Naive thymus-derived CD8-positive, alpha-beta T cell (primary cell): ENCODE data around the gene ADAM33. TPM values are rescaled to one million over a fixed set of nuclear protein-coding genes. Genes with fewer than 3 reads are reported as not detected.
A peak's percentile ranks its signal among the peaks of the same experiment; 100 is the strongest.

Experiments
- ATAC-seq, 2 donors: fragments of 150-1000 bp; cut with Tn5 transposase in 1 of 2; sonication (Bioruptor Pico), chemical (Tn5 transposase) in 1 of 2; 1 replicate in 1 of 2; 2 replicates in 1 of 2; pipeline ENCODE4 v1.10.0; 2021; ENCODE audit warnings: mild to moderate bottlenecking in 2 of 2, moderate library complexity in 2 of 2
- POLR2A ChIA-PET: fragments of 350-600 bp; sonication (Branson Sonifier 250); formaldehyde crosslinking; loops from one replicate; lab custom pipeline; 2021; ENCODE audit warnings: antibody characterized with exemption; lab: Charles Lee
- DNase-seq, 10 donors: peaks; one replicate each; pipeline versions ENCODE4 v3.0.0 to v3.0.0-alpha.2; 2020 to 2022
- H3K27ac Mint-ChIP-seq, 10 donors: one replicate each; pipeline ENCODE4 v1.8.0; 2020 to 2022; ENCODE audit warnings: mild to moderate bottlenecking in 10 of 10, mixed read lengths in 10 of 10, moderate library complexity in 4 of 10, inconsistent platforms in 1 of 10
- H3K27me3 Mint-ChIP-seq, 5 donors: one replicate each; pipeline ENCODE4 v1.8.0; 2021 to 2022; ENCODE audit warnings: mixed read lengths in 5 of 5
- H3K36me3 Mint-ChIP-seq, 3 donors: one replicate each; pipeline ENCODE4 v1.8.0; 2020 to 2022; ENCODE audit warnings: mixed read lengths in 3 of 3, mild to moderate bottlenecking in 2 of 3, inconsistent platforms in 1 of 3
- H3K4me1 Mint-ChIP-seq, 4 donors: one replicate each; pipeline ENCODE4 v1.8.0; 2021 to 2022; ENCODE audit warnings: mixed read lengths in 4 of 4
- H3K4me3 Mint-ChIP-seq, 10 donors: one replicate each; pipeline ENCODE4 v1.8.0; 2020 to 2022; ENCODE audit warnings: mild to moderate bottlenecking in 10 of 10, mixed read lengths in 10 of 10, moderate library complexity in 6 of 10, inconsistent platforms in 1 of 10
- H3K9me3 Mint-ChIP-seq, 9 donors: one replicate each; pipeline ENCODE4 v1.8.0; 2020 to 2022; ENCODE audit warnings: mixed read lengths in 9 of 9, mild to moderate bottlenecking in 3 of 9, inconsistent platforms in 1 of 9, moderate library complexity in 1 of 9
- polyA plus RNA-seq, 3 donors: library from polyadenylated mRNA; unstranded; fragments of 300-500 nt; fragmentation: Illumina TruSeq; gene quantifications; one replicate each; pipeline ENCODE4 v1.2.3, GENCODE V29; 2021
- total RNA-seq, 8 experiments: library from RNA in 2 of 8; stranded (reverse) in 2 of 8; gene quantifications; one replicate each; pipeline ENCODE4 v1.2.3 and lab custom pipeline; 2021 to 2026

Gene ADAM33
- total and polyA plus RNA-seq, 5 experiments from 2014 or later = not detected

DNA sequence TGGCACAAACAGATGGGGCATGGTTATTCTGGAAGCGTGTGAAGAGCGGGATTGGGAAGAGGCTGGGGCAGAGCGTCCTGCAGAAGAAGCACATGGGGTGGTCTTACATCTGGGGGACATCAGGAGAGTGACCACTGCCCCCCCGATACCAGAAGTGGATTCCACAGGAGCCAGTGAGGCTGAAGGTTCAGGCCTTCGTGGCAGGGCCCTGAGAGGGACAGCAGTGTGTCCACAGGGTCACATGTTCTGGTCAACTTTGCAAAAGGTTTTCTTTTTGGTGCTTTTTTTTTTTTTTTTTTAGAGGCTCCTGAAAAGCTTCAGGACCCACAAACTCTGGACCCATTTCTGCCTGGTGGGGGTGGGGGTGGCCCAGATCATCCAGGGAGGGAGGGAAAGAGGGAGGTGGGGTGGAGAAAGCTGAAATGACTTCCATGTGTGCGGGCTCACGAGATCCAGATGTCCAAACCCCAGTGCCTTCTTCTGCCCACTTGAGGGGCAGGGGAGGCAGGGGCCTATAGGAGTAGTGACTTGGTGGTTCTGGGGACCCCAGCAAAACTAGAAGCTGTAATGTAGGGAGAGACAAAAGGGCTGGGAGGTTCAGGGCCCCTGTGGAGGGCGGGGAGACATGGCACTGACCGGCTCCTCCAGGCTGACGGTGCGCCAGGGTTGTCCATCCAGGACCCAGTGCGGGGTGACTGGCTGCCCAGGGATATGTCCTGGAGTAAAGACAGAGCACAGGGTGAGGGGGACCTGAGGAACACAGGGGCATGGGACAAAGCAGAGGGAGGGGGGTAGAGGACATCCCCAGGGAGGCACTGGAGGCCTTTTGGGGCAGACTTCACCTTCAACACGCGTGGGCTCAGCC lies 2.7 kb downstream of the ADAM33 start:
- DNase-seq (no peak), ATAC-seq (no peak)
- POLR2A ChIA-PET = no interaction called here
- Mint-ChIP-seq H3K27me3 (peaks cover 33 to 70% (median 49%) of the 10 kb centered on the region in 5 donors), H3K36me3 (no peaks in the 10 kb centered on the region), H3K4me1 (peaks cover 3 to 11% (median 8%) of the 10 kb centered on the region in 4 donors), H3K9me3 (no peaks in the 10 kb centered on the region), H3K27ac (peak overlapping the region in 1 of 10 donors; percentile 59), H3K4me3 (no peak overlapping the region)

DNA sequence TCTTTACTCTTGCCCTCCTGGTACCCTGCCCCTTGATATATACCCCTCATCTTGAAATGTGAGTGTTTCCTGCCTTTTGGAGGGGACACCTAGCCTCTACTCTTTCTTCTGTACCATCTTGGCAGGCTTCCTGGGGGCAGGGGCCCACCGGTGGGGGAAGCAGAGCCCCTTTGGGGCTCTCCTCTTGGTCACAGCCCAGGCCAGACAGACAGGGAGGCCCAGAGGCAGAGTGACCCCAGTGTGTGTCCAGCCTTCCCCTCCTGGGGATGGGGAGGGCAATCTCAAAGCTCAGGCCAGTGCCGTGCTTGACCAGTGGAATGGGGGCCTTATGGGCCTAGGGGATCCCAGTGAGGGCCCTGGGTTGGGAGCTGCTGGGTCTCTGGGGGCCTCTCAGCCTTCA lies 3.6 kb downstream of the ADAM33 start:
- no peaks in the 10 kb centered on the region for H3K36me3 Mint-ChIP-seq
- H3K27ac Mint-ChIP-seq = peak overlapping the region in 2 of 10 donors; percentile 16 to 25
- ATAC-seq = no peak
- H3K4me3 Mint-ChIP-seq = no peak overlapping the region
- H3K27me3 Mint-ChIP-seq = peaks cover 29 to 73% (median 48%) of the 10 kb centered on the region in 5 donors
- POLR2A ChIA-PET = no interaction called here
- no peak for DNase-seq
- H3K4me1 Mint-ChIP-seq = peaks cover 3 to 11% (median 8%) of the 10 kb centered on the region in 4 donors
- no peaks in the 10 kb centered on the region for H3K9me3 Mint-ChIP-seq

DNA sequence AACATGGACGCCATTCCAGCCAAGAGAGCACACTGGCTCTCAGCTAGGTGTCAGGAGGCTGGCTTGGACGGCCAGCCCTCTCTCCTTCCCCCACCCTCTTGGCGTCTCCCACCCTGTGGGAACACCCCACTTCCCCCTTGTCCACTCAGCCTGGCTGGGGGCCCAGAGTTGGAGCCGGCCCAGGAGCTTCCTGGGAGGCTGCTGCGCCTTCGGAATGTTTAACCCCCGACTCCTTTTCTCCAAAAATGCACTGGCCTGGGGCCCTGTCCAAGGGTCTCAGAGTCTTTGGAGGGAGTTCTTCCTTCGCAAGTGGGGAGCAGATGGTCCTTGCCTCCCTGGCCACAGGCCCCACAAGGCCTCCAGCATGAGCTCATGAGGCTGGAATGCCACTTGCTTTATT lies 4.1 kb downstream of the ADAM33 start:
- ATAC-seq (no peak), DNase-seq (no peak)
- Mint-ChIP-seq H3K9me3 (no peaks in the 10 kb centered on the region), H3K27ac (no peak overlapping the region), H3K36me3 (no peaks in the 10 kb centered on the region), H3K4me3 (no peak overlapping the region), H3K27me3 (peaks cover 31 to 76% (median 49%) of the 10 kb centered on the region in 5 donors), H3K4me1 (peaks cover 3 to 13% (median 8%) of the 10 kb centered on the region in 4 donors)
- POLR2A ChIA-PET = no interaction called here

DNA sequence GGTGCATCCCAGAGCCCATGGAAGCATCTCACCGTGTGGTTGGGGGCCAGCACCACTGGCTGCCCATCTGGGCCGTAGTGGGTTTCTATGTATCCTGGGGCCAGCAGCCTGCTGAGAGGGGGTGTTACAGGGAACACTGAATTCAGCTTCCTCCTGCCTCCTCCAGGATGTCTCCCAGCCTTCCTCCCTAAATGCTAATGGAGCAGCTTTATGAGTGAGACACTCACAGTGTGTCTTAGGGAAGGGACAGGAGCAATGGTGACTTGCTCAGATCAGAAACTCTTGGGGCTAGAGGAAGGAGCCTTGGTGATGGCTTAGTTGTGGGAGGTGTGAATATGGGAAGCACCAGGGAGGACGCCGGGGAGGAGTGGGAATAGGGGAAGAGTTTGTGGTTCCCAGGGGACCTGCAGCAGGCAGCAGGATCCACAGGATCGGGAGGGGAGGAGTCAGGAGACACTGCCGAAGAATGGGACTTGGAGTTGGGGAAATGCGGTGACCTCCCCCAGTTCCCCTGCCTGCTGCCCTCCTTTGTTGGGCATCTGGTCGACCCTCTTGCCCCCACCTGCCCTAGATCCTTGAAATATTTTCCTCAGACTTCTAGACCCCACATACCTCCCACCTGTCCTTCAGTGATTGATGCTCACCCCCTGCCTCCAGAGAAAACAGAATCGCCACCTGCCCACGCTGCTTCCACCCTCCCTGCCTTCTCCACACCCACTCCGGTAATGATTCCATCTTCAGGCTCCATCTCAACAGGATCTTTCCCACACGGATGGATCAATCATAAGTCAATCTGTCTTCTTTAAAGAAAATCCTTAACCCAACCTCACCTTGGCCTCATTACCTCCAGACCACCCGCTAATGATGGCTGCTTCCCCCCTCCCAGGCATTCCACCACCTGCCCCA lies 6.6 kb downstream of the ADAM33 start:
- H3K36me3 Mint-ChIP-seq = no peaks in the 10 kb centered on the region
- no peaks in the 10 kb centered on the region for H3K9me3 Mint-ChIP-seq
- ATAC-seq = no peak
- H3K27me3 Mint-ChIP-seq = peaks cover 26 to 86% (median 47%) of the 10 kb centered on the region in 5 donors
- POLR2A ChIA-PET = no interaction called here
- peaks cover 0 to 10% (median 5%) of the 10 kb centered on the region in 4 donors for H3K4me1 Mint-ChIP-seq
- DNase-seq = no peak
- peak overlapping the region in 2 of 10 donors; percentile 40 to 76 for H3K27ac Mint-ChIP-seq
- H3K4me3 Mint-ChIP-seq = no peak overlapping the region

DNA sequence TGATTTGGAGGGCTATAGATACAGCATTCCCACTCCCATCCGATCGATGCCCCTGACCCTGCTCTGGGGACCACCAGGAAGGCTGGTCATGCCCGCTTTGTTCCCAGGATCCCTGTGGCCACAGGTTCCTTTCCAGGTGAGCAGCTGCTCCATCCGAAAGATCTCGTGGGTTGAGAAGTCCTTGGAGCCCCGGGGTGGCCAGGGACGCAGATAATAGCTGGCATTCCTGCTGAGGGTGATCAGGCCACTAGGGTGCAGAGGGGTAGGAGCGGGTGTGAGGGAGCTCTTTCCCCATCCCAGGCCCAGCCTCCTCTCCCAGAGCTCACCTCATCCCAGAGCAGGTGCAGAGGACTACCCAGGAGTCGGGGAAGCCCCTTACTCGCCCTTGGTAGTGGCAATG lies 7.4 kb downstream of the ADAM33 start:
- H3K27me3 Mint-ChIP-seq = peaks cover 25 to 86% (median 49%) of the 10 kb centered on the region in 5 donors
- no peaks in the 10 kb centered on the region for H3K9me3 Mint-ChIP-seq
- H3K4me3 Mint-ChIP-seq = peak overlapping the region in 3 of 10 donors; percentile 10 to 48 (median 33)
- H3K4me1 Mint-ChIP-seq = peaks cover 0 to 10% (median 4%) of the 10 kb centered on the region in 4 donors
- POLR2A ChIA-PET = no interaction called here
- DNase-seq (no peak), ATAC-seq (no peak)
- H3K27ac Mint-ChIP-seq = no peak overlapping the region
- no peaks in the 10 kb centered on the region for H3K36me3 Mint-ChIP-seq

DNA sequence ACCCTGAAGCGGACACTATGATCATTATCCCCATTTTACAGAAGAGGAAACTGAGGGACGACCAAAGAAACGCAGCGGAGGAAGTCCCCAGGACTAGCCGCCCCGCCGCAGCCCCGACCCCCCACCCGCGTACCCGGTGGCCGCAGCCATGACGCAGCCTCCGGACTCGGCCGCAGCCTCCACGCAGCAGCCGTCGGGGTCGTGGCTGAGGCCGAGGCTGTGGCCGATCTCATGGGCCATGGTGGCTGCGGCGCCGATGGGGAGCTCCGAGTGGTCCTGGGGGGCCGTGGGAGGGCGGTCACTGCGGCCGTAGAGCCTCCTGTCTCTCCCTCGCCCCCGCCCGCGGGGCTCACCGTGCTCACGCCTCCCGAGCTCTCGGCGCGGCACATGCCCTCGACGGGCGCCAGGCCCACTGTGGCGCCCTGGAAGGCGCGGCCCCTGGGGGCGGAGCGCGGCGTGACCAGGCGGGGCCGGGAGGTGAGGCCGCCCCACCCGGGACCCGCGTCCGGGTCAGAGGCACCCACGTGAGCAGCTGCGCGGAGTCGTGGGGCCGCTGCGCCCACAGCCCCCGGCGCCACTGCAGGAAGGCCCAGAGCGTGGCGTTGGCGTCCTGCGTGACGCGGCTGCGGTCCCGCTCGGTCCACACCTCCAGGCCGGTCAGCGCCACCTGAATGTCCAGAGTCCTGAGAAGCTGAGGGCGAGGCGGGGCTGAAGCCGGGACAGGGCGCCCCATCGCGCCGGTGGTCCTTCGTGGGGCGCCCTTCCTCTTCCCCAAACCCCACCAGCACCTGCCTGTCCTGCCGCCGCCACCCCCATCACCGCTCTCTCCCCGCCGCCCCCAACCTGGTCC lies 8.4 kb downstream of the ADAM33 start:
- H3K27ac Mint-ChIP-seq = peak overlapping the region in 1 of 10 donors; percentile 7
- POLR2A ChIA-PET = no interaction called here
- H3K4me3 Mint-ChIP-seq = peak overlapping the region in 2 of 10 donors; percentile 18 to 25
- ATAC-seq = no peak
- H3K36me3 Mint-ChIP-seq = no peaks in the 10 kb centered on the region
- no peaks in the 10 kb centered on the region for H3K9me3 Mint-ChIP-seq
- DNase-seq = no peak
- peaks cover 22 to 86% (median 45%) of the 10 kb centered on the region in 5 donors for H3K27me3 Mint-ChIP-seq
- peaks cover 0 to 10% (median 4%) of the 10 kb centered on the region in 4 donors for H3K4me1 Mint-ChIP-seq

DNA sequence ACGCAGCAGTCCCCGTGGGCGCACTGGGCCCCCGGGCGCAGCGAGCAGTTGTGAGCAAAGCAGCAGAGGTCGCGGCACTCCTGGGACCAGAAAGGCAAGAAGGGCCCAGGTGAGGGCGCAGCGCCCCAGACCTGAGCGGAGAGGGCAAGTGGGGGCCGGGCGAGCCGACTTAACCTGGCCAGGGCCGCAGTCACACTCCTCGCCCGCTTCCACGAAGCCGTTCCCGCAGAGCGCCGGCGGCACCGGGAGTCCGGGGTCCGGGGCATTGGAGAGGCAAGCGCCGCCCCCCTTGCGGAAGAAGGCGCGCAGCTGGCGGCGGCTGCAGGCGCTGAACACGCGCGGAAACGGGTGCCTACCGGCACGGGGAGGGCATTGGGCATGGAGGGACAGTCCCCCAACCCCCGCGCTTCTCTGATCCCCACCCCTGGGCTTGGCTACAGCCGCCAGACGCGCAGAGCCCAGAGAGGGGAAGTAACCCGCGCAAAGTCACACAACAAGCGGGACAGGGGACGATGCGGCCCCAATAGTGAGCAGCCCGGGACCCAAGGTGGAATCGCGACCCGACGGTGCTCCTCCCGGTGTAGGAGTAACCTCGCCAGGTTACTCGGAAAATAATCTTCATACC lies 9.2 kb downstream of the ADAM33 start:
- peak overlapping the region in 2 of 10 donors; percentile 7 to 22 for H3K27ac Mint-ChIP-seq
- no peaks in the 10 kb centered on the region for H3K9me3 Mint-ChIP-seq
- H3K4me1 Mint-ChIP-seq = peaks cover 0 to 10% (median 4%) of the 10 kb centered on the region in 4 donors
- no peaks in the 10 kb centered on the region for H3K36me3 Mint-ChIP-seq
- H3K27me3 Mint-ChIP-seq = peaks cover 22 to 86% (median 45%) of the 10 kb centered on the region in 5 donors
- no peak for DNase-seq
- POLR2A ChIA-PET = no interaction called here
- peak overlapping the region in 2 of 10 donors; percentile 18 to 25 for H3K4me3 Mint-ChIP-seq
- no peak for ATAC-seq

DNA sequence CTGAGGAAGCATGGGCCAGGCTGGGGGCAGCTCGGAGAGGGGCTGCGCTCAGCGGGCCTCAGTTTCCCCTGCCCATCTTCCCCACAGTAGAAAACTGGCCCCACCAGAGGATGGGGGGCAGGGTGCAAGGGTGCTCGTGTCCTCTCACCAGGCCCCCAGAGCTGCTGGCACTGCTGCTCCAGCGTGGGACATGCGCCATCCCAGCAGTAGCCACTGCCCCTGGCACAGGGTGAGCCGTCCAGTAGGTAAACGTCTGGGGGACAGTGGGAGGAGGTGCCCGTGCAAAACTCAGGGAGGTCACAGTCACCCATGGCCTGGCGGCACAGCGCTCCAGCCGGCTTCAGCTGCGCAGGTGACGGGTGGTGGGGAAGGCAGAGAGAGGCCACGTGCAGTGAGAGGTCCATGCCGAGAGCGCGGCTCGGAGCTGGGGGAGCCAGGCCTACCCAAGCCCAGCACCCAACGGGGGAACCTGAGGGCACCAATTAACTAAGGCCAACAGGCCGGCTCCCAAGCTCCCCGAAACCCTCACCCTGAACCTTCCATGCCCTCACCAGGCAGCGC lies 9.7 kb downstream of the ADAM33 start:
- Mint-ChIP-seq H3K27me3 (peaks cover 22 to 87% (median 45%) of the 10 kb centered on the region in 5 donors), H3K4me1 (peaks cover 0 to 14% (median 7%) of the 10 kb centered on the region in 4 donors), H3K36me3 (no peaks in the 10 kb centered on the region), H3K9me3 (no peaks in the 10 kb centered on the region), H3K4me3 (peak overlapping the region in 1 of 10 donors; percentile 25), H3K27ac (peak overlapping the region in 1 of 10 donors; percentile 24)
- ATAC-seq (no peak), DNase-seq (no peak)
- POLR2A ChIA-PET = no interaction called here

DNA sequence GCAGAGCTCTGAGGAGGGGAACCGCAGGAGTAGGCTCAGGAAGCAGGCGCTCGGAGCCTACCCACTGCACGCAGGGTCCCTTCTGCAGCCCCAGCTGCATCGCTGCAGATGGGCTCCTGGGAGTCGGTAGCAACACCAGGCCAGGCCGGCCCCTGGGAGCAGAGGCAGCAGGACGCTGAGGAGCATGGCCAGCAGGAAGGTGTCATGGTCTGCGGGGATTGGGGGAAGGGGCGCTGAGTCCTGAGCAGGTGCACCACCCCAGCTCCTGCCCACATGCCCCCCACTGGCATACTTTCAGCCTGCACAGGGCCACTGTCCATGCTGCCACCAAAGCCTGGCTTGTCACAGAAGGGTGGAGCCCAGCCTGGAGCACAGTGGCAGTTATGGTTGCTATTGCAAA lies 10.9 kb downstream of the ADAM33 start:
- Mint-ChIP-seq H3K9me3 (no peaks in the 10 kb centered on the region), H3K27me3 (peaks cover 22 to 76% (median 40%) of the 10 kb centered on the region in 5 donors), H3K27ac (no peak overlapping the region), H3K36me3 (no peaks in the 10 kb centered on the region), H3K4me1 (peaks cover 7 to 21% (median 10%) of the 10 kb centered on the region in 4 donors), H3K4me3 (no peak overlapping the region)
- DNase-seq (no peak), ATAC-seq (no peak)
- POLR2A ChIA-PET = interaction anchor here (1.1 kb wide), 1 partner anchor 98 kb away, joined by 3 read pairs; no protein-coding TSS in a partner anchor

DNA sequence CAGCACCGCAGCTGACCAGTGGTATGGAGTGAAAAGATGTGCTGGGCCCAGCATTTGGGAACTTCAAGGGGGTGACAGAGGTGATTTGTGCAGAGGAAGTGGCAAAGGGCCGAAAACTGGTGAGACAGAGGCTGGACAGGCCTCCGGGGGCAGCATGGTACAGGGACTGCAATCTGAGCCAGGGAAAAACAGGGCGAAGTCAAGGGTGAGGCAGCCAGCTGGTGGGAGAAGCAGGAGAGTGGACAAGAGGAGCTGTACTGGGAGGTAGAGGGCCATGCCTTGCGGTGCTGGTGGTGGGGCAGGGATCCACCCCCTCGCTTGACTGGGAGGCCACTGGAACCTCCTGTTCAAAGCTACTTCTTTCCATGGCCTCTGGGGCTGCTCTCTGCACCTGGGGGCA lies 11.3 kb downstream of the ADAM33 start:
- POLR2A ChIA-PET = interaction anchor here (1.1 kb wide), 1 partner anchor 98 kb away, joined by 3 read pairs; no protein-coding TSS in a partner anchor

DNA sequence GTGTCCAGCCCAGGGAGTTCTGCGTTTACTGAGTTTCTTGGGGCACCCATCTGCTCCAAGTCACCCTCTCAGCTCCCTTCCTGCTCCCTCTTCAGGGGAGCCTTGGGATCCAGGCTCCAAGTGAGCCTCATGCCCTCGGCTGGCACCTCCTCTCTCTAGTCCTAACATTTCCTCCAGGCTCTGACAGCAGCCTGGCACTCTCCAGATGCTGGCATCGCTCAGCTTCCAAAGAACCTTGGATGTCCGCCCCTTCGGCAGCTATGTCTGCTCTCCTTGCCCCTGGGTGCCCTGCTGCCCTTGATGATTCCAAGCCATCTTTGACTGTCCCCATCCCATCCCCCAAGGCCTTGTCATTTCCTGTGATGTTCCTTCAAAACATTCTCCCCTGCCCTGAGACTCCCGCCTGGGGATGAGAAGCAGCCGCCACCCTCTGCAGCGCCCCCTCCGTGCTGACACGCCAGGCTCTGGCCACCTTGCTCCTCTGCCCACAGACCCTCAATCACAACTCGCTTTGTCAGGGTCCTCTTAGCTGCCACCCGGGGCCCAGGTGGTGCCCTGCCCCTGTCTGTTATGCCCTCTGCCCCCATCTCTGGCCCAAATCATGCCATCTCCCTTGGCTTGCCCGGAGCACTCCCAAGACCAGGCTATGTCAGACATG lies 12.0 kb downstream of the ADAM33 start:
- H3K4me1 Mint-ChIP-seq = peaks cover 12 to 31% (median 19%) of the 10 kb centered on the region in 4 donors
- H3K9me3 Mint-ChIP-seq = no peaks in the 10 kb centered on the region
- H3K27ac Mint-ChIP-seq = peak overlapping the region in 1 of 10 donors; percentile 26
- DNase-seq = peak in 1 of 10 donors; percentile 45
- H3K4me3 Mint-ChIP-seq = no peak overlapping the region
- H3K36me3 Mint-ChIP-seq = no peaks in the 10 kb centered on the region
- H3K27me3 Mint-ChIP-seq = peaks cover 15 to 64% (median 30%) of the 10 kb centered on the region in 5 donors
- ATAC-seq = no peak
- POLR2A ChIA-PET = no interaction called here

More for the DNA sequence above, 11.3 kb downstream of the ADAM33 start:
- peak in 1 of 10 donors; percentile 34 for DNase-seq
- H3K4me3 Mint-ChIP-seq = peak overlapping the region in 1 of 10 donors; percentile 33
- H3K9me3 Mint-ChIP-seq = no peaks in the 10 kb centered on the region
- no peak for ATAC-seq
- H3K36me3 Mint-ChIP-seq = no peaks in the 10 kb centered on the region
- peaks cover 21 to 71% (median 37%) of the 10 kb centered on the region in 5 donors for H3K27me3 Mint-ChIP-seq
- no peak overlapping the region for H3K27ac Mint-ChIP-seq
- peaks cover 11 to 25% (median 13%) of the 10 kb centered on the region in 4 donors for H3K4me1 Mint-ChIP-seq
